Ascending aorta (tissue), 2 donors: ENCODE results near the gene EDEM3. TPM values are rescaled to one million over a fixed set of nuclear protein-coding genes. Genes with fewer than 3 reads are reported as not detected.

Experiments
- DNase-seq, 2 donors: peaks; one replicate each; pipeline ENCODE4 v3.0.0-alpha.2; 2019; ENCODE audit warnings: low spot score in 2 of 2
- H3K27ac ChIP-seq, 2 donors: fragments of 200-600 bp; sonication (generic); one replicate each; pipeline ENCODE4 v1.5.1; 2016 to 2017; ENCODE audit warnings: mild to moderate bottlenecking in 1 of 2
- H3K27me3 ChIP-seq: fragments of 200-600 bp; sonication (generic); one replicate; pipeline ENCODE4 v1.5.1; 2017
- H3K36me3 ChIP-seq, 2 donors: fragments of 200-600 bp; sonication (generic); one replicate each; pipeline ENCODE4 v1.5.1; 2016
- H3K4me1 ChIP-seq, 2 donors: fragments of 200-600 bp; sonication (generic); one replicate each; pipeline ENCODE4 v1.5.1; 2016 to 2017; ENCODE audit warnings: mild to moderate bottlenecking in 1 of 2
- H3K4me3 ChIP-seq, 2 donors: fragments of 200-600 bp; sonication (generic); one replicate each; pipeline ENCODE4 v1.5.1; 2016 to 2017; ENCODE audit warnings: mild to moderate bottlenecking in 1 of 2
- H3K9me3 ChIP-seq, 2 donors: fragments of 200-600 bp; sonication (generic); one replicate each; pipeline ENCODE4 v1.5.1; 2016
- CTCF ChIP-seq, 3 experiments: fragments of 200-600 bp in 2 of 3; fragments of 450-650 bp in 1 of 3; sonication (generic) in 2 of 3; IDR thresholded peaks; one replicate each; pipeline ENCODE4 v1.5.1; 2016 to 2019; ENCODE audit warnings: antibody characterized with exemption in 3 of 3, mild to moderate bottlenecking in 1 of 3, moderate library complexity in 1 of 3
- intact Hi-C: fragments of 100-400 bp; cut with DNase I; formaldehyde crosslinking; loops from one replicate; pipeline ENCODE4 v1.15.1; 2023
- total RNA-seq: library from RNA; depleted of rRNA; stranded (reverse); fragments of >200 nt; gene quantifications from one replicate; pipeline ENCODE4 v1.1.0, GENCODE V29; 2016

Gene EDEM3
- total RNA-seq, 1 donor from 2014 or later, result 23.1 TPM

GRCh38 chr1:184775885-184776284 lies 21.2 kb upstream of the EDEM3 start:
- no peaks in the 10 kb centered on the region for H3K36me3 ChIP-seq
- no peaks in the 10 kb centered on the region for H3K4me1 ChIP-seq
- intact Hi-C loops, result no loop called here
- no peak overlapping the region for H3K27ac ChIP-seq
- no peak for TF ChIP-seq CTCF (IDR thresholded peaks at IDR 0.05)
- no peak for DNase-seq
- H3K9me3 ChIP-seq, result no peaks in the 10 kb centered on the region
- no peak overlapping the region for H3K4me3 ChIP-seq
- H3K27me3 ChIP-seq, result no peaks in the 10 kb centered on the region

- TF ChIP-seq CTCF (IDR thresholded peaks at IDR 0.05), result no peak
Observed at GRCh38 chr1:184775329-184775728, 20.7 kb upstream of the EDEM3 start.

GRCh38 chr1:184773762-184774320 lies 19.2 kb upstream of the EDEM3 start:
- H3K27me3 ChIP-seq, result no peaks in the 10 kb centered on the region
- H3K27ac ChIP-seq, result no peak overlapping the region
- no peak for DNase-seq
- no peaks in the 10 kb centered on the region for H3K9me3 ChIP-seq
- no peaks in the 10 kb centered on the region for H3K36me3 ChIP-seq
- no peaks in the 10 kb centered on the region for H3K4me1 ChIP-seq
- TF ChIP-seq CTCF (IDR thresholded peaks at IDR 0.05), result no peak
- intact Hi-C loops, result no loop called here
- H3K4me3 ChIP-seq, result no peak overlapping the region

More at GRCh38 chr1:184775329-184775728, 20.7 kb upstream of the EDEM3 start:
- Histone ChIP-seq H3K36me3 (no peaks in the 10 kb centered on the region), H3K27ac (no peak overlapping the region), H3K4me3 (no peak overlapping the region), H3K27me3 (no peaks in the 10 kb centered on the region), H3K4me1 (no peaks in the 10 kb centered on the region), H3K9me3 (no peaks in the 10 kb centered on the region)
- intact Hi-C loops, result no loop called here
- no peak for DNase-seq

GRCh38 chr1:184771190-184771691 lies 16.6 kb upstream of the EDEM3 start:
- Histone ChIP-seq H3K27ac (no peak overlapping the region), H3K9me3 (no peaks in the 10 kb centered on the region), H3K4me3 (no peak overlapping the region), H3K36me3 (no peaks in the 10 kb centered on the region), H3K27me3 (no peaks in the 10 kb centered on the region), H3K4me1 (no peaks in the 10 kb centered on the region)
- no peak for DNase-seq
- intact Hi-C loops, result no loop called here
- TF ChIP-seq CTCF (IDR thresholded peaks at IDR 0.05), result no peak

GRCh38 chr1:184770181-184770979 lies 15.7 kb upstream of the EDEM3 start:
- no peaks in the 10 kb centered on the region for H3K9me3 ChIP-seq
- no peak for TF ChIP-seq CTCF (IDR thresholded peaks at IDR 0.05)
- no peaks in the 10 kb centered on the region for H3K4me1 ChIP-seq
- intact Hi-C loops, result no loop called here
- H3K27me3 ChIP-seq, result no peaks in the 10 kb centered on the region
- H3K4me3 ChIP-seq, result no peak overlapping the region
- no peak overlapping the region for H3K27ac ChIP-seq
- no peak for DNase-seq
- no peaks in the 10 kb centered on the region for H3K36me3 ChIP-seq
